ENCODE data around the gene PALD1. TPM values are rescaled to one million over a fixed set of nuclear protein-coding genes. Genes with fewer than 3 reads are reported as not detected.

The PALD1 gene
- total RNA-seq, 1 experiment from 2014 or later: 33.1 TPM

DNA sequence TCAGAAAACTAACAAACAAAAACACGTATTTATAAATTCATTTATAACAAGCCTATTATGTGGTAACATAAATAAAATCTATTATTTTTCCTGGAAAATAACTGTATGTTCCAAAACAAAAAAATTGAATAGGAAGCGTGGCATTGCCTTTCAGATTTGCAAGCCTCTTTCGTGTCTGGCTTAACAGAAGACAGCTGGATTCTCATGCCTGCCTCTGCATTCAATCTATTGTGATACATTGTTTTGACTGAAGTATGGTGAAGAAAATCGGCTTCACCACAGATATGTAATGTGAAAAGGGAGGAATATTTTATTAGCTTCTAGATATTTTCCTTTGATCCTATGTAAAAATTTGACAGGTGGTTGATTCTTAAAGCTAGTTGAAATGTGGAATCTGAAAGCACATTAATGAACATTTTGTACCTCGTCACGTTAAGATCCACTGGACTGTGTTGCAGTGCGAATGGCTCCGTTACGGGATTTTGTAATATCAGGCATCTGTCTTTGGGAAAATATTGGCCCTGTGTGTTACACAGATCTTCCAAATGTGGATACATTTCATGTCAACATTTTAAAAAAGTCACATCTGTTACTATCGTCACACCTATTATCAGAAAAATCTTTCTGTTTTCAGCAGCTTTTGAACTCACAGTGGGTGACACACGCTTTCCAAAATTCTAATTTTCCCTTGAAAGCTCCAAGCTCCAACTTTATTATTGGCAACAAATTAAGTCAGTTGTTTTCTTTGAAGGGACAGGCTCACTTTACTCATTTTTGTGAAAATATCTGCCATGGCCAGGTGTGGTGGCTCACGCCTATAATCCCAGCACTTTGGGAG, 26.2 kb downstream of the PALD1 start:
- BruUV-seq (replicated peaks): no TSS peak
- H3K36me3 ChIP-seq (ENCODE audit: control insufficient read depth in 1 of 2, insufficient read depth in 2 of 2, low read length in 2 of 2): no peaks in the 10 kb centered on the region
- ChIA-PET RAD21 (ENCODE audit: low non-redundant PET in 1 of 2, low total read pairs in 2 of 2, uncharacterized antibody in 2 of 2, unreplicated experiment in 2 of 2) (no interaction called here), POLR2A (no interaction called here), CTCF (no interaction called here)
- DNase-seq (ENCODE audit: low read depth, low spot score): no peak
- TF ChIP-seq FOSL1 (IDR thresholded peaks at IDR 0.05; ENCODE audit: low read depth): no peak
- TF ChIP-seq, protein P1, sequence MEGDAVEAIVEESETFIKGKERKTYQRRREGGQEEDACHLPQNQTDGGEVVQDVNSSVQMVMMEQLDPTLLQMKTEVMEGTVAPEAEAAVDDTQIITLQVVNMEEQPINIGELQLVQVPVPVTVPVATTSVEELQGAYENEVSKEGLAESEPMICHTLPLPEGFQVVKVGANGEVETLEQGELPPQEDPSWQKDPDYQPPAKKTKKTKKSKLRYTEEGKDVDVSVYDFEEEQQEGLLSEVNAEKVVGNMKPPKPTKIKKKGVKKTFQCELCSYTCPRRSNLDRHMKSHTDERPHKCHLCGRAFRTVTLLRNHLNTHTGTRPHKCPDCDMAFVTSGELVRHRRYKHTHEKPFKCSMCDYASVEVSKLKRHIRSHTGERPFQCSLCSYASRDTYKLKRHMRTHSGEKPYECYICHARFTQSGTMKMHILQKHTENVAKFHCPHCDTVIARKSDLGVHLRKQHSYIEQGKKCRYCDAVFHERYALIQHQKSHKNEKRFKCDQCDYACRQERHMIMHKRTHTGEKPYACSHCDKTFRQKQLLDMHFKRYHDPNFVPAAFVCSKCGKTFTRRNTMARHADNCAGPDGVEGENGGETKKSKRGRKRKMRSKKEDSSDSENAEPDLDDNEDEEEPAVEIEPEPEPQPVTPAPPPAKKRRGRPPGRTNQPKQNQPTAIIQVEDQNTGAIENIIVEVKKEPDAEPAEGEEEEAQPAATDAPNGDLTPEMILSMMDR (IDR thresholded peaks at IDR 0.05 in 2 of 3, conservative IDR thresholded peaks at IDR 0.05 in 1 of 3; ENCODE audit: borderline replicate concordance in 1 of 3, insufficient read depth in 1 of 3, low read depth in 2 of 3, low read length in 2 of 3): no peak
- H3K9me3 ChIP-seq (ENCODE audit: control insufficient read depth in 1 of 2, insufficient read depth in 1 of 2, low read depth in 1 of 2, low read length in 2 of 2): no peaks in the 10 kb centered on the region
- no peak overlapping the region for H3K4me2 ChIP-seq (ENCODE audit: low read length)
- H3K4me3 ChIP-seq (replicated peaks in 1 of 2; ENCODE audit: low read depth in 1 of 2, low read length in 2 of 2): no peak overlapping the region
- H3K27ac ChIP-seq (ENCODE audit: low read depth, low read length): no peak overlapping the region
- no peaks in the 10 kb centered on the region for H4K20me1 ChIP-seq (ENCODE audit: insufficient read depth)
- no peaks in the 10 kb centered on the region; a peak in 1 of 4 replicates for H3K4me1 ChIP-seq (ENCODE audit: control insufficient read depth in 1 of 2, insufficient read depth in 2 of 2, low read length in 2 of 2)
- ATAC-seq: no peak
- H3K9ac ChIP-seq (ENCODE audit: low read length): no peak overlapping the region
- intact Hi-C loops (cut with micrococcal nuclease): no loop called here
- H2AFZ ChIP-seq (ENCODE audit: low read depth, low read length, poor library complexity, severe bottlenecking): no peak overlapping the region
- H3K9me2 ChIP-seq (ENCODE audit: insufficient read depth): no peaks in the 10 kb centered on the region
- peaks cover 81% of the 10 kb centered on the region for H3K79me2 ChIP-seq (ENCODE audit: insufficient read depth, low read length)
- no peaks in the 10 kb centered on the region for H3K27me3 ChIP-seq (ENCODE audit: insufficient read depth, low read length)

DNA sequence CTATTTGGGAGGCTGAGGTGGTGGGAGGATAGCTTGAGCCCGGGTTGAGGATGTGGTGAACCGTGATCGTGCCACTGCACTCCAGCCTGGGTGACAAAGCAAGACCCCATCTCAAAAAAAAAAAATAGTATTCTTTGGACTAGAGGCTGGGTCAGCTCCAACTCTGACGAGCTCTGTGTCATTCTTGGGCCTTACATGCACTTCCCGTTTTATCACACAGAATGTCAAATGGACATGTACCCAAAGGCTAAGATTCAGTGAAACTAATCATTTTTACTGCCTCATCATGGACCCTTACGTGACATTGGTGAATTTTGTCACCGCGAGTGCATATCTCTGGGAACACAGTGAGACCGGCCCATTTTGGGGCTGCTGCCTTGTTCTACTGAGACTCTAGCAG, 27.3 kb downstream of the PALD1 start:
- Histone ChIP-seq H3K27me3 (ENCODE audit: insufficient read depth, low read length) (no peaks in the 10 kb centered on the region), H3K9ac (ENCODE audit: low read length) (no peak overlapping the region), H2AFZ (ENCODE audit: low read depth, low read length, poor library complexity, severe bottlenecking) (no peak overlapping the region), H3K79me2 (ENCODE audit: insufficient read depth, low read length) (peaks cover 81% of the 10 kb centered on the region), H3K4me1 (ENCODE audit: control insufficient read depth in 1 of 2, insufficient read depth in 2 of 2, low read length in 2 of 2) (no peaks in the 10 kb centered on the region; a peak in 2 of 4 replicates), H3K27ac (ENCODE audit: low read depth, low read length) (no peak overlapping the region), H3K9me2 (ENCODE audit: insufficient read depth) (no peaks in the 10 kb centered on the region), H3K36me3 (ENCODE audit: control insufficient read depth in 1 of 2, insufficient read depth in 2 of 2, low read length in 2 of 2) (no peaks in the 10 kb centered on the region), H3K4me2 (ENCODE audit: low read length) (no peak overlapping the region), H3K9me3 (ENCODE audit: control insufficient read depth in 1 of 2, insufficient read depth in 1 of 2, low read depth in 1 of 2, low read length in 2 of 2) (no peaks in the 10 kb centered on the region), H3K4me3 (replicated peaks in 1 of 2; ENCODE audit: low read depth in 1 of 2, low read length in 2 of 2) (no peak overlapping the region), H4K20me1 (ENCODE audit: insufficient read depth) (no peaks in the 10 kb centered on the region)
- ATAC-seq (no peak), DNase-seq (ENCODE audit: low read depth, low spot score) (no peak)
- BruUV-seq (replicated peaks): TSS peak; percentile 8
- POLR2A ChIA-PET: no interaction called here
- no peak for TF ChIP-seq POLR2AphosphoS5 (IDR thresholded peaks at IDR 0.05; ENCODE audit: low read depth, low read length)
- TF ChIP-seq EZH2phosphoT487 (IDR thresholded peaks at IDR 0.05; ENCODE audit: borderline replicate concordance): no peak
- TF ChIP-seq, protein P2, sequence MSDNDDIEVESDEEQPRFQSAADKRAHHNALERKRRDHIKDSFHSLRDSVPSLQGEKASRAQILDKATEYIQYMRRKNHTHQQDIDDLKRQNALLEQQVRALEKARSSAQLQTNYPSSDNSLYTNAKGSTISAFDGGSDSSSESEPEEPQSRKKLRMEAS (IDR thresholded peaks at IDR 0.05): no peak
- TF ChIP-seq RAD21 (IDR thresholded peaks at IDR 0.05; ENCODE audit: low read depth): no peak
- no peak for TF ChIP-seq POLR2A (IDR thresholded peaks at IDR 0.05; ENCODE audit: borderline replicate concordance, extremely low read depth, insufficient read depth, insufficient read length)
- TF ChIP-seq, protein P3, sequence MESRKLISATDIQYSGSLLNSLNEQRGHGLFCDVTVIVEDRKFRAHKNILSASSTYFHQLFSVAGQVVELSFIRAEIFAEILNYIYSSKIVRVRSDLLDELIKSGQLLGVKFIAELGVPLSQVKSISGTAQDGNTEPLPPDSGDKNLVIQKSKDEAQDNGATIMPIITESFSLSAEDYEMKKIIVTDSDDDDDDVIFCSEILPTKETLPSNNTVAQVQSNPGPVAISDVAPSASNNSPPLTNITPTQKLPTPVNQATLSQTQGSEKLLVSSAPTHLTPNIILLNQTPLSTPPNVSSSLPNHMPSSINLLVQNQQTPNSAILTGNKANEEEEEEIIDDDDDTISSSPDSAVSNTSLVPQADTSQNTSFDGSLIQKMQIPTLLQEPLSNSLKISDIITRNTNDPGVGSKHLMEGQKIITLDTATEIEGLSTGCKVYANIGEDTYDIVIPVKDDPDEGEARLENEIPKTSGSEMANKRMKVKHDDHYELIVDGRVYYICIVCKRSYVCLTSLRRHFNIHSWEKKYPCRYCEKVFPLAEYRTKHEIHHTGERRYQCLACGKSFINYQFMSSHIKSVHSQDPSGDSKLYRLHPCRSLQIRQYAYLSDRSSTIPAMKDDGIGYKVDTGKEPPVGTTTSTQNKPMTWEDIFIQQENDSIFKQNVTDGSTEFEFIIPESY (IDR thresholded peaks at IDR 0.05; ENCODE audit: extremely low read depth, insufficient replicate concordance, low read length): no peak
- TF ChIP-seq, protein P4, sequence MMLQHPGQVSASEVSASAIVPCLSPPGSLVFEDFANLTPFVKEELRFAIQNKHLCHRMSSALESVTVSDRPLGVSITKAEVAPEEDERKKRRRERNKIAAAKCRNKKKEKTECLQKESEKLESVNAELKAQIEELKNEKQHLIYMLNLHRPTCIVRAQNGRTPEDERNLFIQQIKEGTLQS (IDR thresholded peaks at IDR 0.05): no peak
- TF ChIP-seq ZFX (IDR thresholded peaks at IDR 0.05): no peak
- no peak for TF ChIP-seq YY1 (IDR thresholded peaks at IDR 0.05; ENCODE audit: extremely low read depth, insufficient replicate concordance, low read depth, low read length)
- no peak for TF ChIP-seq SP1 (IDR thresholded peaks at IDR 0.05; ENCODE audit: low read depth)
- no peak for TF ChIP-seq CBX3 (IDR thresholded peaks at IDR 0.05; ENCODE audit: low read depth)
- TF ChIP-seq ELF1 (IDR thresholded peaks at IDR 0.05; ENCODE audit: borderline replicate concordance, low read depth): no peak
- no peak for TF ChIP-seq ZNF274 (IDR thresholded peaks at IDR 0.05; ENCODE audit: low read depth, low read length)
- TF ChIP-seq EZH2 (IDR thresholded peaks at IDR 0.05): no peak
- no peak for TF ChIP-seq FOSL1 (IDR thresholded peaks at IDR 0.05; ENCODE audit: low read depth)
- no peak for TF ChIP-seq SRF (IDR thresholded peaks at IDR 0.05; ENCODE audit: low read depth)
- RAD21 ChIA-PET (ENCODE audit: low non-redundant PET in 1 of 2, low total read pairs in 2 of 2, uncharacterized antibody in 2 of 2, unreplicated experiment in 2 of 2): no interaction called here
- CTCF ChIA-PET: no interaction called here
- intact Hi-C loops (cut with micrococcal nuclease): no loop called here

All from HCT116 (cell line).